HUES6 (cell line): Measurements from ENCODE around the gene NOL8.

Experiments used
- H3K27ac ChIP-seq: 2 replicates; pipeline ENCODE4 v1.7.0; 2013; ENCODE audit warnings: low read depth, mild to moderate bottlenecking, low read length, inconsistent platforms
- H3K27me3 ChIP-seq: 2 replicates; pipeline ENCODE4 v1.6.1; 2013; ENCODE audit warnings: low read length; ENCODE audit not compliant: control insufficient read depth, insufficient read depth
- H3K36me3 ChIP-seq: 2 replicates; pipeline ENCODE4 v1.6.1; 2013; ENCODE audit warnings: low read length; ENCODE audit not compliant: control insufficient read depth, insufficient read depth
- H3K4me1 ChIP-seq: 2 replicates; pipeline ENCODE4 v1.6.1; 2013; ENCODE audit warnings: low read length; ENCODE audit not compliant: control insufficient read depth, insufficient read depth
- H3K4me3 ChIP-seq: 2 replicates; pipeline ENCODE4 v1.5.1; 2013; ENCODE audit warnings: low read depth, low read length
- H3K9ac ChIP-seq: one replicate; pipeline ENCODE4 v1.6.1; 2013; ENCODE audit warnings: mild to moderate bottlenecking, low read length
- H3K9me3 ChIP-seq: 2 replicates; pipeline ENCODE4 v1.6.1; 2013; ENCODE audit warnings: low read depth, low read length; ENCODE audit not compliant: control insufficient read depth, insufficient read depth

The NOL8 gene

GRCh38 chr9:92341578-92341977 is 16.4 kb upstream of the NOL8 start:
- peaks cover 35% of the 10 kb centered on the region for H3K36me3 ChIP-seq
- H3K9me3 ChIP-seq = peaks cover 4% of the 10 kb centered on the region; the same call in 1 of the 2 replicates
- no peak overlapping the region for H3K4me3 ChIP-seq
- H3K9ac ChIP-seq = no peak overlapping the region
- H3K4me1 ChIP-seq = no peaks in the 10 kb centered on the region
- no peak overlapping the region for H3K27ac ChIP-seq
- no peaks in the 10 kb centered on the region for H3K27me3 ChIP-seq

DNA sequence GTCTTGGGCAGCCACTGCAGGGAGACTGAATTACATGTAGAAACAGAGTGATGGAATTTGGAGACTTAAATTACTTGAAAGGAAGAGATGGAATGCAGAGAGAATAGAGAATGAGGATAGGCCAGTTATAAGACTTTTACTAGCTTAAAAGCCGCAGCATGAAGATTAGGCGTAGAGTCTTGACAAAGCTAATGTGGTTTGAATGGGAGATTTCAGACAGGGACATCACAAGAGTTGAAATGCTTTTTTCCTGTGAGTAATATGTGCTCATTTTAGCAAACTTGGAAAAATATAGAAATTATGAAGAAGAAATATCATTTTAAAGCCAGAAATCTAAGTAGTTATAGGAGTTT is 8.1 kb upstream of the NOL8 start:
- H3K36me3 ChIP-seq = peaks cover 14% of the 10 kb centered on the region
- no peak overlapping the region for H3K4me3 ChIP-seq
- no peak overlapping the region for H3K27ac ChIP-seq

GRCh38 chr9:92332577-92333281 is 7.6 kb upstream of the NOL8 start:
- no peak overlapping the region for H3K27ac ChIP-seq
- H3K4me1 ChIP-seq = peaks cover 2% of the 10 kb centered on the region; the same call in 1 of the 2 replicates
- peaks cover 8% of the 10 kb centered on the region for H3K36me3 ChIP-seq
- H3K9me3 ChIP-seq = no peaks in the 10 kb centered on the region
- H3K9ac ChIP-seq = no peak overlapping the region
- H3K4me3 ChIP-seq = no peak overlapping the region
- no peaks in the 10 kb centered on the region for H3K27me3 ChIP-seq

More for the DNA sequence above, 8.1 kb upstream of the NOL8 start:
- Histone ChIP-seq H3K9ac (no peak overlapping the region), H3K4me1 (peaks cover 2% of the 10 kb centered on the region; the same call in 1 of the 2 replicates), H3K9me3 (no peaks in the 10 kb centered on the region), H3K27me3 (no peaks in the 10 kb centered on the region)

DNA sequence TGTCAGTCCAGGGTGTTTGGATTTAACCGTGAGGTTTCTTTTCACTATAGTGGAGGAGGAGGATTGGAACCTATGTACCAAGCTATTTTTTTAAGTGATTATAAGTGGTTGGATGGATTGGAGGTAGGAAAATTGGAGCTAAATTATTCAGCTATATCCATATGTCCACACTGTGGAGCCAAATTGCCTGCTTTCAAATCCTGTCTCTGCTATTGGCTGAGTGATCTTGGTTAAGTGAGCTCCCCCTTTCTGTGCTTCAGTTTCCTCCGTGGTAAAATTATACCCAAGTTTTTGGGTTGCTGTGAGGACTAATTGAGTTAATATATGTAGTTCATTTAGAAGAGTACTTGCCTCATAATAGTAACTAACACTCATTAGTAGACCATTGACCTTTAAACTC is 3.1 kb upstream of the NOL8 start:
- Histone ChIP-seq H3K27ac (no peak overlapping the region), H3K36me3 (peaks cover 3% of the 10 kb centered on the region), H3K27me3 (no peaks in the 10 kb centered on the region), H3K4me3 (no peak overlapping the region), H3K4me1 (peaks cover 12% of the 10 kb centered on the region; the same call in 1 of the 2 replicates), H3K9ac (no peak overlapping the region), H3K9me3 (no peaks in the 10 kb centered on the region)

GRCh38 chr9:92327283-92327850 is 2.2 kb upstream of the NOL8 start:
- no peaks in the 10 kb centered on the region for H3K9me3 ChIP-seq
- peaks cover 12% of the 10 kb centered on the region; the same call in 1 of the 2 replicates for H3K4me1 ChIP-seq
- H3K27ac ChIP-seq = no peak overlapping the region
- peaks cover 10% of the 10 kb centered on the region for H3K36me3 ChIP-seq
- H3K9ac ChIP-seq = no peak overlapping the region
- H3K4me3 ChIP-seq = 0 out of 2 replicates have a peak overlapping the region, but pooled peaks have one; percentile 92
- no peaks in the 10 kb centered on the region for H3K27me3 ChIP-seq

GRCh38 chr9:92325991-92326500 is 896 bp upstream of the NOL8 start:
- peak overlapping the region; percentile 92 for H3K4me3 ChIP-seq
- no peaks in the 10 kb centered on the region for H3K9me3 ChIP-seq
- H3K4me1 ChIP-seq = peaks cover 12% of the 10 kb centered on the region; the same call in 1 of the 2 replicates
- H3K27ac ChIP-seq = peak overlapping the region; percentile 96; the same call in 1 of the 2 replicates
- H3K27me3 ChIP-seq = no peaks in the 10 kb centered on the region
- H3K36me3 ChIP-seq = peaks cover 22% of the 10 kb centered on the region
- H3K9ac ChIP-seq = peak overlapping the region; percentile 98

DNA sequence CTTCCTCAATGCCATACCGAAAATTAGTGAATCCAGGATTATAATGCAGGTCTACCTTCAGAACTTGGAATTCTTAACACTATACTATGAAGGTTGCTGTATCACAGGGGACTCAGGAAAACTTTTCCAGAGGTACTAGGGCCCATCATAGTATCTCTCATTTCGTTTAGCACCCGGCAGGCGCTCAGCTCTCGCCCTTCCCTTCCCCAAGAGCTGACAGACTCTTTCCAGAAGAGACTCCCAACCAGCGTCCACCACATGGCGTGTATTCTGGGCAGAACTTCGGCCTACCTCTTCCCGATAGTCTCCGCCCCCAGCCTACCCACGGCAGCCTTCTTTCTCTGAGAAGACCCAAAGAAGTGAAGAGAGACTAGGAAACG is 271 bp downstream of the NOL8 start:
- H3K9me3 ChIP-seq = no peaks in the 10 kb centered on the region
- H3K36me3 ChIP-seq = peaks cover 30% of the 10 kb centered on the region
- peak overlapping the region; percentile 98 for H3K9ac ChIP-seq
- peak overlapping the region; percentile 92 for H3K4me3 ChIP-seq
- H3K27ac ChIP-seq = peak overlapping the region; percentile 96; the same call in 1 of the 2 replicates
- no peaks in the 10 kb centered on the region for H3K27me3 ChIP-seq
- peaks cover 12% of the 10 kb centered on the region; the same call in 1 of the 2 replicates for H3K4me1 ChIP-seq

GRCh38 chr9:92324431-92324830 is 719 bp downstream of the NOL8 start:
- Histone ChIP-seq H3K27me3 (no peaks in the 10 kb centered on the region), H3K36me3 (peaks cover 34% of the 10 kb centered on the region), H3K27ac (peak overlapping the region; percentile 96; the same call in 1 of the 2 replicates), H3K9ac (peak overlapping the region; percentile 98), H3K9me3 (no peaks in the 10 kb centered on the region), H3K4me3 (peak overlapping the region; percentile 92), H3K4me1 (peaks cover 12% of the 10 kb centered on the region; the same call in 1 of the 2 replicates)

DNA sequence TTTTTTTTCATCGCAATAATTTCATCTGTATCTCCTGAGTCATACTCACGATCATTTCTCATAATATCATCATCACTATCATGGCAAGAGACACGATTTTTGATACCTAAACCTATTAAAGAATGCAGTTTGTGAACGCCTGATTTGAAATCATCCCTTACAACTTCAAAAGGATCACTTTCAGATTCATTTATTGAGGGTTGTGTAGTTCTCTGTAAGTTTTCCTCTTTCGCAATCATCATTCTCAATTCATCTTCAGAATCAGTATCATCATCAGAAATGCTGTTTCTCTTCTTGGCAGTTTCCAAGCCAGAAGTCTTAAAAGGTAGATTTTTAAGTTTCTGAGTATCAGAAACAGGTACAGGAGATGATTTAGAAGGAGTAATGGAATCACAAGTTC is 9.7 kb downstream of the NOL8 start:
- Histone ChIP-seq H3K4me3 (no peak overlapping the region), H3K9me3 (no peaks in the 10 kb centered on the region), H3K36me3 (peaks cover 89% of the 10 kb centered on the region), H3K9ac (no peak overlapping the region), H3K4me1 (no peaks in the 10 kb centered on the region), H3K27me3 (no peaks in the 10 kb centered on the region), H3K27ac (no peak overlapping the region)

DNA sequence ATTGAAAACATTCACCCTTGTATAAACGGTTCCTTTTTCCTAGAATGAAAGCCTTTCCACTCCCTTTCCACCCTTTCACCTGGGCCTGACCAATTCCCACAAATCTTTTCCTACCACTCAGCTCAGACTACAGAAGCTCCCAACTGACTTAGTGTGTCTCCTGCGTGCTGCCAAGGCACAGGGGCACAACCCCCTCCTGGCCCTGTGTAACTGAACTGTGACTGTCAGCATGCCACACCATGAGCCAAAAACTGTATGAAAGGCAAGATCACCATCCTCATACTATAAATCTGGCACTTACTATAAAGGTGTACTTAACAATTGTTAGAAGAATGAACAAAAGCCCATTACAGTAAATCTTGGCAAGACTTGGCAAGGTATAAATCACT is 11.5 kb downstream of the NOL8 start:
- Histone ChIP-seq H3K27me3 (no peaks in the 10 kb centered on the region), H3K36me3 (peaks cover 89% of the 10 kb centered on the region), H3K4me1 (no peaks in the 10 kb centered on the region), H3K9ac (peak overlapping the region; percentile 26), H3K27ac (0 out of 2 replicates have a peak overlapping the region, but pooled peaks have one; percentile 0), H3K9me3 (no peaks in the 10 kb centered on the region), H3K4me3 (no peak overlapping the region)
